Bladder microvascular endothelial cell (primary cell): ENCODE measurements around the gene PKIG. TPM values are rescaled to one million over a fixed set of nuclear protein-coding genes. Genes with fewer than 3 reads are reported as not detected.

Source experiments
- total RNA-seq: library from RNA; depleted of rRNA; stranded (reverse); fragments of >200 nt; gene quantifications from 2 replicates; pipeline ENCODE4 v1.2.3, GENCODE V29; 2014

PKIG gene
- total RNA-seq, result 128 and 172 TPM in 2 replicates

GRCh38 chr20:44582311-44583025 is at the start of gene PKIG:
PKIG (plus strand) TSS chr20:44582579; CDS start chr20:44614557, 31,978 bp downstream.

GRCh38 chr20:44651684-44652423 is 69.5 kb downstream of the PKIG start, which contains the start of gene ADA:
ADA (minus strand) TSS chr20:44651699; CDS start chr20:44651607, 92 bp downstream.

Other genes starting within 250 kb of the PKIG start
- not detected in 2 replicates for gene R3HDML, start 245.5 kb upstream of the PKIG start, total RNA-seq
- gene HNF4A, start 226.9 kb upstream of the PKIG start, total RNA-seq, result under 0.01 TPM in 1 of 2 replicates, not detected in the other
- 1.6 and 4.9 TPM in 2 replicates for gene TTPAL, start 106.7 kb upstream of the PKIG start, total RNA-seq
- 96.7 and 97.1 TPM in 2 replicates for gene SERINC3, start 60.5 kb upstream of the PKIG start, total RNA-seq
- gene ADA, start 69.1 kb downstream of the PKIG start, total RNA-seq, result 10.4 and 20.2 TPM in 2 replicates
- not detected in 2 replicates for gene CCN5, start 132.8 kb downstream of the PKIG start, total RNA-seq
- 0.06 TPM in 1 of 2 replicates, not detected in the other for gene KCNK15, start 163.3 kb downstream of the PKIG start, total RNA-seq
- not detected in 2 replicates for gene RIMS4, start 228.0 kb downstream of the PKIG start, total RNA-seq